Measurements from ENCODE around the gene ADAMTS12.
"Not testable (repeated sequence)": the region's sequence is repeated elsewhere in the genome, so short reads cannot be mapped to it uniquely, and the experiment has no call there.

The ADAMTS12 gene

DNA sequence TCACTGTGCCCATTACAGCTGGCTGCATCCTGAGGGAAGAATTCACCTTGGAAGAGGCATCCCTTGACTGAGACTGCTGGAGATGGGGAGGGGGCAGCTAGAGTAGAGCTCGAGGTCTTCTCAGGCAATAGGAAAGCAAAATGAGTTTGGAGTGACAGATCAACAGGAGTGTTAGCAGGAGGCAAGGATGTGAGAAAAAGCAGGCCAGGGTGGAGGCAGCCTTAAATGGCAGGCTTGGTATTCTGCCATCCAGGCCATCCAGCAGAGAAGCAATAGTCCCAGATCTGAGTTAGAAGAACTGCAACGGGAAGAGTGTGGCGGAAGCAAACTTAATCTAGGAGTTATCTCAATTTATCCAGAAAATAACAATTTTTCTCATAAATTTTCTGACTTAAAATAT is 6.1 kb downstream of the ADAMTS12 start:
- TF ChIP-seq, protein P1, sequence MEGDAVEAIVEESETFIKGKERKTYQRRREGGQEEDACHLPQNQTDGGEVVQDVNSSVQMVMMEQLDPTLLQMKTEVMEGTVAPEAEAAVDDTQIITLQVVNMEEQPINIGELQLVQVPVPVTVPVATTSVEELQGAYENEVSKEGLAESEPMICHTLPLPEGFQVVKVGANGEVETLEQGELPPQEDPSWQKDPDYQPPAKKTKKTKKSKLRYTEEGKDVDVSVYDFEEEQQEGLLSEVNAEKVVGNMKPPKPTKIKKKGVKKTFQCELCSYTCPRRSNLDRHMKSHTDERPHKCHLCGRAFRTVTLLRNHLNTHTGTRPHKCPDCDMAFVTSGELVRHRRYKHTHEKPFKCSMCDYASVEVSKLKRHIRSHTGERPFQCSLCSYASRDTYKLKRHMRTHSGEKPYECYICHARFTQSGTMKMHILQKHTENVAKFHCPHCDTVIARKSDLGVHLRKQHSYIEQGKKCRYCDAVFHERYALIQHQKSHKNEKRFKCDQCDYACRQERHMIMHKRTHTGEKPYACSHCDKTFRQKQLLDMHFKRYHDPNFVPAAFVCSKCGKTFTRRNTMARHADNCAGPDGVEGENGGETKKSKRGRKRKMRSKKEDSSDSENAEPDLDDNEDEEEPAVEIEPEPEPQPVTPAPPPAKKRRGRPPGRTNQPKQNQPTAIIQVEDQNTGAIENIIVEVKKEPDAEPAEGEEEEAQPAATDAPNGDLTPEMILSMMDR (IDR thresholded peaks at IDR 0.05): no peak
- H3K4me3 ChIP-seq (ENCODE audit: low read depth, low read length): no peak overlapping the region
- H3K4me2 ChIP-seq (ENCODE audit: low read length): no peak overlapping the region

DNA sequence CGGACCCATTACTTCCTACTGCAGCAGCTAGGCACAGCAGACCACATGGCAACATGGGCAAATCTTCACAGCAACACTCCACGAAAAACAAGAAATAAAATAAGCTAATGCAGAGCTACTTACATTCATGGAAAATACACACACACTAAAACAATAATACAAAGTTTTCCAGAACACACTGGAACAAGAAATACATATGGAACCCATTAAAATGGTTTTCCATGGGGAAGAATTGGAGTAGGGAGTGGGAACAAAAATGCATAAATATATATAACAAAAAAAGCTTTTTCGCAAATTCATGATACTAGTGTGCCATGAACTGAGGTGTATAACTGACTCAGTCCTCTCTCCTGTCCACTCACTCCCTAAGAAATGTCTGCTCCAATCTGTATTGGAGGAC is 8.3 kb downstream of the ADAMTS12 start:
- no peaks in the 10 kb centered on the region for H3K4me1 ChIP-seq
- no peak overlapping the region for H3K4me3 ChIP-seq (ENCODE audit: low read depth, low read length)
- H2AFZ ChIP-seq: no peak overlapping the region
- H3K4me2 ChIP-seq (ENCODE audit: low read length): no peak overlapping the region
- TF ChIP-seq, protein P1 (IDR thresholded peaks at IDR 0.05): no peak
- no peaks in the 10 kb centered on the region for H3K36me3 ChIP-seq (ENCODE audit: control insufficient read depth, insufficient read depth, low read length)
- no peak overlapping the region for H3K27ac ChIP-seq
- no peak overlapping the region for H3K9ac ChIP-seq
- H3K27me3 ChIP-seq (ENCODE audit: control insufficient read depth, insufficient read depth, low read length): no peaks in the 10 kb centered on the region
- H3K79me2 ChIP-seq: no peaks in the 10 kb centered on the region
- H3K9me3 ChIP-seq (ENCODE audit: control insufficient read depth, low read length): no peaks in the 10 kb centered on the region

More for the DNA sequence above, 6.1 kb downstream of the ADAMTS12 start:
- no peaks in the 10 kb centered on the region for H3K9me3 ChIP-seq (ENCODE audit: control insufficient read depth, low read length)
- H3K9ac ChIP-seq: no peak overlapping the region
- H3K79me2 ChIP-seq: no peaks in the 10 kb centered on the region
- H3K36me3 ChIP-seq (ENCODE audit: control insufficient read depth, insufficient read depth, low read length): no peaks in the 10 kb centered on the region
- H2AFZ ChIP-seq: no peak overlapping the region
- no peak overlapping the region for H3K27ac ChIP-seq
- no peaks in the 10 kb centered on the region for H3K4me1 ChIP-seq
- H3K27me3 ChIP-seq (ENCODE audit: control insufficient read depth, insufficient read depth, low read length): no peaks in the 10 kb centered on the region

DNA sequence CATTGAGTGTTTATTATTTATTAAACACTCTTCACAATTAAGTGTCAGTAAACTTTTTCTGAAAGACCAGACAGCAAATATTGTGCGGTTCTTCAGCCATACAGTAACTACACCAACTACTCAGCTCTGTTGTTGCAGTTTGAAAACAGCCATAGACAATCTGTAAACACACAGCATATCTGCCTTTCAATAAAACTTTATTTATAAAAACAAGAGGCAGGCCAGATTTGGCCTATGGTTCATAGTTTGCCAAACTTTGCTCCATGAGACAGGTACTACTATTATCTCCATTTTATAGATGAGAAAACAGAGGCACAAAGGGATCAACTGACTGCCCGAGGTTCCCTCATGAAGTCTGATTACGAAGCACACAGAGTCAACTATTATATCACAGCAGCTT is 11.5 kb downstream of the ADAMTS12 start:
- H3K4me1 ChIP-seq: no peaks in the 10 kb centered on the region
- no peaks in the 10 kb centered on the region for H3K36me3 ChIP-seq (ENCODE audit: control insufficient read depth, insufficient read depth, low read length)
- H3K9ac ChIP-seq: no peak overlapping the region
- H3K27ac ChIP-seq: no peak overlapping the region
- H3K4me3 ChIP-seq (ENCODE audit: low read depth, low read length): no peak overlapping the region
- H3K4me2 ChIP-seq (ENCODE audit: low read length): no peak overlapping the region
- TF ChIP-seq, protein P1 (IDR thresholded peaks at IDR 0.05): no peak
- no peaks in the 10 kb centered on the region for H3K79me2 ChIP-seq
- no peaks in the 10 kb centered on the region for H3K27me3 ChIP-seq (ENCODE audit: control insufficient read depth, insufficient read depth, low read length)
- H2AFZ ChIP-seq: no peak overlapping the region
- H3K9me3 ChIP-seq (ENCODE audit: control insufficient read depth, low read length): no peaks in the 10 kb centered on the region

DNA sequence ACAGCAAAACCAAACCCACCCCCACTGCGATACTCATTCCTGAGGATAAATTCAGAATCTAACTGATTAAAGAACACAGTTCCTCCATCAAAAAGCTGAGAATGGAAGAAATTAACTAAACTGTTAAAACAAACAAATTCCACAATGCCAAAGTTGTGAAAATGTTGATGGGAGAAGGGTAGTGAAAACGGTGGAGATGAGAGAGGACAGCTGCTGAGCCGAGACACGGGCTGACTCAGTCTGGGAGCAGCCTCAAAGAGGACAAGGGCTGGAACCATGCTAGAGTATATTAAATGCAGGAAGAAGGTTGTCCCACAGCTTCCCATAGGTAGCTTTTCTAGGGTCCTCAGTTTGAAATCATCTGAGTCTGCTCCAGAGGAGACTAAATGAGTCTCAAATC is 14.3 kb downstream of the ADAMTS12 start:
- Histone ChIP-seq H3K9me3 (ENCODE audit: control insufficient read depth, low read length) (no peaks in the 10 kb centered on the region), H3K36me3 (ENCODE audit: control insufficient read depth, insufficient read depth, low read length) (no peaks in the 10 kb centered on the region), H3K4me3 (ENCODE audit: low read depth, low read length) (no peak overlapping the region), H3K27ac (no peak overlapping the region), H3K79me2 (no peaks in the 10 kb centered on the region), H3K9ac (no peak overlapping the region), H3K27me3 (ENCODE audit: control insufficient read depth, insufficient read depth, low read length) (no peaks in the 10 kb centered on the region), H2AFZ (no peak overlapping the region), H3K4me1 (no peaks in the 10 kb centered on the region), H3K4me2 (ENCODE audit: low read length) (no peak overlapping the region)
- TF ChIP-seq, protein P1 (IDR thresholded peaks at IDR 0.05): no peak

DNA sequence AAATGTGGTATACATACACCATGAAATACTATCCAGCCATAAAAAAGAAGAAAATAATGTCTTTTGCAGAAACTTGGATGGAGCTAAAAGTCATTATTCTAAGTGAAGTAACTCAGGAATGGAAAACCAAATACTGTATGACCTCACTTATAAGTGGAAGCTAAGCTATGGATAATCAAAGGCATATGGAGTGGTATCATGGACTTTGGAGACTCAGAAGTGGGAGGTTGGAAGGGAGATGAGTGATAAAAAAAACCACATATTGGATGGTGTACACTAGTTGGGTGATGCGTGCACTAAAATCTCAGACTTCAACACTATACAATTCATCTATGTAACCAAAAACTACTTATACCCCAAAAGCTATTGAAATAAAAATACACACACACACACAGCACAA is 24.5 kb downstream of the ADAMTS12 start:
- Histone ChIP-seq H2AFZ (no peak overlapping the region), H3K27ac (no peak overlapping the region), H3K79me2 (no peaks in the 10 kb centered on the region), H3K9me3 (ENCODE audit: control insufficient read depth, low read length) (no peaks in the 10 kb centered on the region), H3K9ac (no peak overlapping the region), H3K36me3 (ENCODE audit: control insufficient read depth, insufficient read depth, low read length) (no peaks in the 10 kb centered on the region), H3K4me1 (no peaks in the 10 kb centered on the region), H3K27me3 (ENCODE audit: control insufficient read depth, insufficient read depth, low read length) (no peaks in the 10 kb centered on the region), H3K4me2 (ENCODE audit: low read length) (no peak overlapping the region), H3K4me3 (ENCODE audit: low read depth, low read length) (no peak overlapping the region)
- TF ChIP-seq, protein P1 (IDR thresholded peaks at IDR 0.05): no peak

DNA sequence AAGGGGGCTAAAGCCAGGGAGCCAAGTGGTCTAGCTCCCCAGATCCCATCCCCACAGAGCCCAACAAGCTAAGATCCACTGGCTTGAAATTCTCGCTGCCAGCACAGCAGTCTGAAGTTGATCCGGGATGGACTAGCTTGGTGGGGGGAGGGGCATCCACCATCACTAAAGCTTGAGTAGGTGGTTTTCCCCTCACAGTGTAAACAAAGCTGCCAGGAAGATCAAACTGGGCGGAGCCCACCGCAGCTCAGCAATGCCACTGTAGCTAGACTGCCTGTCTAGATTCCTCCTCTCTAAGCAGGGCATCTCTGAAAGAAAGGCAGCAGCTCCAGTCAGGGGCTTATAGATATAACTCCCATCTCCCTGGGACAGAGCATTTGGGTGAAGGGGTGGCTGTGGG is 32.6 kb downstream of the ADAMTS12 start:
- not testable (repeated sequence) for H3K79me2 ChIP-seq; H2AFZ ChIP-seq; H3K36me3 ChIP-seq (ENCODE audit: control insufficient read depth, insufficient read depth, low read length); H3K27me3 ChIP-seq (ENCODE audit: control insufficient read depth, insufficient read depth, low read length); H3K4me2 ChIP-seq (ENCODE audit: low read length); H3K4me3 ChIP-seq (ENCODE audit: low read depth, low read length); H3K4me1 ChIP-seq; H3K9me3 ChIP-seq (ENCODE audit: control insufficient read depth, low read length); H3K9ac ChIP-seq; H3K27ac ChIP-seq
